Activated CD4-positive, alpha-beta T cell treated with anti-CD3 and anti-CD28 coated beads for 36 hours (primary cell): ENCODE results near the gene PDPK1. TPM values are rescaled to one million over a fixed set of nuclear protein-coding genes. Genes with fewer than 3 reads are reported as not detected.

Experiments used
- ATAC-seq: fragments of 200-7000 bp; cut with Tn5 transposase; one replicate; pipeline ENCODE4 v1.10.0; 2021; ENCODE audit warnings: mild to moderate bottlenecking, moderate library complexity
- CTCF ChIA-PET: fragments of 350-600 bp; sonication (Branson Sonifier 250); formaldehyde crosslinking; loops from one replicate; lab custom pipeline; 2021; ENCODE audit warnings: antibody characterized with exemption; lab: Charles Lee
- POLR2A ChIA-PET: fragments of 350-600 bp; sonication (Branson Sonifier 250); formaldehyde crosslinking; loops from one replicate; lab custom pipeline; 2021; ENCODE audit warnings: antibody characterized with exemption, inconsistent platforms; lab: Charles Lee
- DNase-seq: peaks from one replicate; pipeline ENCODE4 v3.0.0-alpha.2; 2020
- H3K27ac Mint-ChIP-seq: one replicate; pipeline ENCODE4 v1.8.0; 2021; ENCODE audit warnings: mixed read lengths
- H3K27me3 Mint-ChIP-seq: one replicate; pipeline ENCODE4 v1.8.0; 2021; ENCODE audit warnings: mixed read lengths
- H3K36me3 Mint-ChIP-seq: one replicate; pipeline ENCODE4 v1.8.0; 2021; ENCODE audit warnings: low read depth, mixed read lengths
- H3K4me1 Mint-ChIP-seq: one replicate; pipeline ENCODE4 v1.8.0; 2021; ENCODE audit warnings: mixed read lengths
- H3K4me3 Mint-ChIP-seq: one replicate; pipeline ENCODE4 v1.8.0; 2021; ENCODE audit warnings: mild to moderate bottlenecking, moderate library complexity, mixed read lengths
- H3K9me3 Mint-ChIP-seq: one replicate; pipeline ENCODE4 v1.8.0; 2021; ENCODE audit warnings: low read depth, mixed read lengths
- intact Hi-C, 2 experiments: fragments of 100-400 bp; cut with DNase I in 1 of 2; cut with micrococcal nuclease in 1 of 2; formaldehyde crosslinking; loops; one replicate each; pipeline versions ENCODE4 v1.14.2 to v1.15.1; 2022 to 2024; cut with DNase I, micrococcal nuclease
- total RNA-seq, 2 experiments: library from RNA; stranded (reverse); gene quantifications; one replicate each; pipeline ENCODE4 v1.2.3, GENCODE V29; 2021

Gene PDPK1
- total RNA-seq, 2 experiments from 2014 or later: 30.4 to 34.5 TPM

GRCh38 chr16:2527784-2528100 is 10.1 kb upstream of the PDPK1 start:
- Mint-ChIP-seq H3K4me3 (no peak overlapping the region), H3K36me3 (peaks cover 13% of the 10 kb centered on the region), H3K9me3 (no peaks in the 10 kb centered on the region), H3K4me1 (peaks cover 17% of the 10 kb centered on the region), H3K27ac (no peak overlapping the region), H3K27me3 (no peaks in the 10 kb centered on the region)
- DNase-seq (no peak), ATAC-seq (no peak)
- intact Hi-C loops: no loop called here
- ChIA-PET POLR2A (no interaction called here), CTCF (no interaction called here)

DNA sequence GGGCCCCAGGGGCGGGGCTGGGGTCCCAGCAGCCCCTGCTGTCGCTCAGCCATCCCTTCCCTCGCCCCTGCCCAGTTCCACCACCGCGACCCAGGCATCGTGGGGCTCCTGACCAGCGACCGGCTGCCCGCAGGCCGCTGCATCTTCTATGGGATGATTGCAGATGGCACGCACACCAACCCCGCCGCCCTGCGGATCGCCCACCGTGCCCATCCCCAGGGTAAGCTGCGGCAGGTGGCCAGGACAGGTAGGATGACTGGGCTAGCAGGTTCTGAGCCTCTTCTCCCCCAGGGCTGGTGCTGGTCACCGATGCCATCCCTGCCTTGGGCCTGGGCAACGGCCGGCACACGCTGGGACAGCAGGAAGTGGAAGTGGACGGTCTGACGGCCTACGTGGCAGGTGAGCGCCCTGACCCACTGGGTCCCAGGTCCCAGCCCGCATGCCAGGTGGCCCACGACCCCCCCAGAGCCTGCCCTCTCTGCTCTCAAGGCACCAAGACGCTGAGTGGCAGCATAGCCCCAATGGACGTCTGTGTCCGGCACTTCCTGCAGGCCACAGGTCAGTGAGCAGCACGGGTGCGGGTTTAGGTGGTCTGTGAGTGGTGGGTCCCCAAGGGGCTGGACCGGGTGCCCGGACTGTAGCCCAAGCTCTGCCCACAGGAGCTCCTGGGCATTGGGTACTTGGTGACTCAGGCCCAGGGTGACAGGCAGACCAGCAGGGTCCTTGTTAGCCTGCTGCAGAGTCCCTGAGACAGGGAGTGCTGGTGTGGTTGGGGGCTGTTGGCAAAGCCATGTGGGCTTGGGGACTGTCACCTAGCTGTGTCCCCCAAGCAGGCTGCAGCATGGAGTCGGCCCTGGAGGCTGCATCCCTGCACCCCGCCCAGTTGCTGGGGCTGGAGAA is 9.4 kb upstream of the PDPK1 start:
- no peaks in the 10 kb centered on the region for H3K9me3 Mint-ChIP-seq
- DNase-seq: no peak
- intact Hi-C loops: no loop called here
- H3K36me3 Mint-ChIP-seq: peaks cover 13% of the 10 kb centered on the region
- H3K4me1 Mint-ChIP-seq: peaks cover 17% of the 10 kb centered on the region
- ATAC-seq: no peak
- H3K27ac Mint-ChIP-seq: no peak overlapping the region
- no peak overlapping the region for H3K4me3 Mint-ChIP-seq
- no peaks in the 10 kb centered on the region for H3K27me3 Mint-ChIP-seq
- ChIA-PET POLR2A (interaction anchor here (1.8 kb wide), 1 partner anchor 8 kb away, joined by 5 read pairs; the partner anchor contains the start of gene AMDHD2), CTCF (interaction anchor here (0.6 kb wide), 1 partner anchor 8 kb away, joined by 3 read pairs; the partner anchor contains the start of gene AMDHD2)

DNA sequence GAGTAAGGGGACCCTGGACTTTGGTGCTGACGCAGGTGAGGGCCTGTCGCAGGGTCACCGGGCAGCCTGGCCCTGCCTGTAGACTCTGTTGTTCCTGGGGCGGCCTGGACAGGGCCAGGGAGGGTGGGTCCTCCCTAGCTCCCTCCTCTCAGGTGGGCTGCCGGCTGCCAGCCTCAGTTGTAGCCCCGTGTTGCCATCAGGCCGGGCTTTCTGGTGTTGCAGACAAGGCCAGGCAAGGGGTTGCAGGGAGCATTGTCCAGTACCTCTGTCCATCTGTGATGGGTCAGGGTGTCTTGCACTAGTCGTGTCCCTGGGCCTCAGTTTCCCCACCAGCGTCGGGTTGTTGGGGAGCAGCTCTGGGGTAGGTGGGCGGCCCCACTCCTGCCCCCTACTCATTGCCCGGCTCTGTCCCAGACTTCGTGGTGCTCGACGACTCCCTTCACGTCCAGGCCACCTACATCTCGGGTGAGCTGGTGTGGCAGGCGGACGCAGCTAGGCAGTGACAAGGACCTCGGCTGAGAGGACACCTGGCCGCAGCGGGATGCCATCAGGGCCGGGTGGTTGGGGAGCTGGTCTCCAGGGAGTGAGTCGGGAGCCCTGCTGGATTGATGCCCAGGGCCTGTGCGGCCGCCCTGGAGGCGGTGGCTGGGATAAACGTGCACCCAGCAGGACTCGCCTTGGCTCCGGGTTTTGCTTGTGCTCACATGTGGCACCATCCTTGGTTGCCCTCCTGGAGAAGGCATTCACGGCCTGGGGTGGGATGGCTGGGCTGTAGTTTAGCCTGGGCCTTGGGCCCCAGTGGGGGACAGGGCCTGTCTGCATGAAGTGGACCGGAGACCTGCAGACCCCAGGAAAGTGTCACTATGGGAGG is 8.5 kb upstream of the PDPK1 start:
- intact Hi-C loops: no loop called here
- no peak overlapping the region for H3K27ac Mint-ChIP-seq
- H3K27me3 Mint-ChIP-seq: no peaks in the 10 kb centered on the region
- no peaks in the 10 kb centered on the region for H3K9me3 Mint-ChIP-seq
- ATAC-seq: no peak
- CTCF ChIA-PET: interaction anchor here (0.6 kb wide), 2 partner anchors 9 kb away, joined by 3 read pairs; partner anchors contain the start of gene AMDHD2
- DNase-seq: no peak
- H3K36me3 Mint-ChIP-seq: peaks cover 7% of the 10 kb centered on the region
- H3K4me1 Mint-ChIP-seq: peaks cover 15% of the 10 kb centered on the region
- POLR2A ChIA-PET: interaction anchor here (1.8 kb wide), 1 partner anchor 9 kb away, joined by 5 read pairs; the partner anchor contains the start of gene AMDHD2
- H3K4me3 Mint-ChIP-seq: no peak overlapping the region

DNA sequence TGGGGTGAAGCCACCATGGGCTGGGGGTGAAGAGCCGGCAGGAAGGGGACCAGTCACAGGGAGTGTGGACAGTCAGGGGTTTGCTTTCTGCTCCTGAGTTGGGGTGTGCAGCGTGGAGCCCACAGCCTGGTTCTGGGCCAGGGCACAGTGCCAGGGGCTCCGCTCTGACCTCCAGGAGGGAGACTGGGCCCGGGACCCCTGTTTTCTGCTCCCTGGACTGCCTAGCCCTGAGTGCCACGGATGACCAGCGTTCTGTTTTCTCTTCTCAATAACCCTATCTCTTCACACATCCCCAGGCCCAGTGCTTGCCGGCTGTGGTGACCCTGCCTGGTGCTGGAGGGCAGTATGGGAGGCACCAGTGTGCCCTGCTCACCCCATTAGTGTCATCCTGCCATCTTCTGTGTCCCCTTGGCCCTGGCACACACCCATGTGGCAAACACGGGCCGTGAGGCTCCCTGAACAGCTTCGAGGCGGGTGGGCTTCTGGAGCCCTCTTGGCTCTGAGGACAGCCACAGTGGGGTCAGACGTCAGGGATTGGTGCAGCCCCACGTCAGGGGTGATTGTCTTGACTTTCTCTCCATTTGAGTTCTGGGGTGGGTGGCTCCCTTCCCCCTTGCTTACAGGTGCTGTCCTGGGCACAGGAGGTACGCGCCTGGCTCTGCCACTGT is 7.7 kb upstream of the PDPK1 start:
- POLR2A ChIA-PET: interaction anchor here (1.8 kb wide), 1 partner anchor 10 kb away, joined by 5 read pairs; the partner anchor contains the start of gene AMDHD2
- intact Hi-C loops: loop anchor here (5.0 kb wide), 3 partner anchors 58 to 823 kb away; partner anchors contain the start of genes HCFC1R1 (in 1 of the 2), MAPK8IP3 (in 1 of the 2), NTN3 (in 1 of the 2) and THOC6 (in 1 of the 2)
- Mint-ChIP-seq H3K4me3 (no peak overlapping the region), H3K27me3 (no peaks in the 10 kb centered on the region), H3K36me3 (peaks cover 2% of the 10 kb centered on the region), H3K9me3 (no peaks in the 10 kb centered on the region), H3K4me1 (peaks cover 15% of the 10 kb centered on the region), H3K27ac (no peak overlapping the region)
- CTCF ChIA-PET: interaction anchor here (1.0 kb wide), 2 partner anchors 10 to 21 kb away, joined by 3 read pairs; partner anchors contain the start of gene AMDHD2
- no peak for DNase-seq
- no peak for ATAC-seq

DNA sequence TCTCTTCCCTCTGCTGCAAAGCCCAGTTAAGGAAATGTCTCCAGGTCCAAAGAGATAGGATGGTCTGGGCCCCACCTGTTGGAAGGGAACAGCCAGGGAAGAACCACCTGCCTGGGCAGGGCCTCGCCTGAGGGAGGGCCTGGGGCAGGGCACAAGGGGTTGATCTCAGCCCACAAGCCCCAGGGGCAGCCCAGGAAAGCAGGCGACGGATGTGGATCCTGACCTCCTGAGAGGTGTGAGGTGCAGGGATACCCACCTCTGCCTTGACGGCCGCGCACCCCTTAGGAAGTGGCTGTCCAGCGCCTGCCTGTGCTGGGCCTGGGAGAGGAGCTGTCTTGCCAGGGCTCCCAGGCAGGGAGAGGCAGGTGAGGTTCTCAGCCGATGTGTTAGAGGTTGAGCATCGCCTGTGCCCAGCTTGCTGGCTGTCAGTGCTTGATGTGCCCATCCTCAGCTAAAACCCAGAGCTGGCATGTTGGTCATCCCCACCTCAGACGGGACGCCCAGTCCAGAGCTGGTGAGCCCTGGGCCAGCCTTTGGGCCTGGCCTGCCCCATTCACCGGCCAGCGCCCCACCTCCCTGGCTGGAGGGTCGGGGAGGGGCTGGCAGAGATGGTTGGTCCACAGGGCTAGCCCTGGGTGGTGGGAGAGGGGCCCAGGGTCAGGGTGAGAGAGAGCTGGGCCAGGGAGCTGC is 7.0 kb upstream of the PDPK1 start:
- no peaks in the 10 kb centered on the region for H3K27me3 Mint-ChIP-seq
- POLR2A ChIA-PET: interaction anchor here (2.0 kb wide), 1 partner anchor 10 kb away, joined by 8 read pairs; the partner anchor contains the start of gene AMDHD2
- DNase-seq (peak; percentile 18), ATAC-seq (no peak)
- peak overlapping the region; percentile 82 for H3K4me3 Mint-ChIP-seq
- intact Hi-C loops: loop anchor here (1.0 to 5.0 kb wide), 5 partner anchors 10 to 823 kb away; partner anchors contain the start of genes AMDHD2 (in 1 of the 2), ATP6V0C (in 1 of the 2), HCFC1R1 (in 1 of the 2) and MAPK8IP3 (in 1 of the 2)
- H3K9me3 Mint-ChIP-seq: no peaks in the 10 kb centered on the region
- H3K27ac Mint-ChIP-seq: peak overlapping the region; percentile 84
- peaks cover 2% of the 10 kb centered on the region for H3K36me3 Mint-ChIP-seq
- CTCF ChIA-PET: interaction anchor here (1.0 kb wide), 2 partner anchors 10 to 21 kb away, joined by 3 read pairs; partner anchors contain the start of gene AMDHD2
- H3K4me1 Mint-ChIP-seq: peaks cover 15% of the 10 kb centered on the region

DNA sequence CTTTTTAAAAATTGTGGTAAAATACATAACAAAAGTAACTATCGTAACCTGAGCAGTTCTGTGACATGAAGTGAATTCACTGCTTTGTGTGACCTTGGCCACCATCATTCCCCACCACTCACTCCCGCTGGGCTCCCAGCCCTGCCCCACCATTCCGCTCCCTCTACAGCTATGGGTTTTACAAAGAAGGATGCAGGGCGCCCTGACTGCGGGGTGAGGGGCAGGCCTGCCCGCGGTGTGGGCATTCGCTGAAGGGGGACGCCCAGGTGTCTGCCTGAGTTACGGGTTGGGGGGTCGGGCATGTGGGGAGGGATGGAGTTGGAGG is 6.5 kb upstream of the PDPK1 start, which contains the start of gene CEMP1:
Gene CEMP1, minus strand, starts transcription at position 38 of the 325 bp plus-strand sequence. CDS start 335 bp downstream, outside the sequence.
- Mint-ChIP-seq H3K9me3 (no peaks in the 10 kb centered on the region), H3K4me1 (peaks cover 15% of the 10 kb centered on the region), H3K36me3 (peaks cover 2% of the 10 kb centered on the region), H3K4me3 (peak within 1 kb of the TSS; percentile 82), H3K27me3 (no peaks in the 10 kb centered on the region), H3K27ac (peak within 1 kb of the TSS; percentile 97)
- DNase-seq (no peak), ATAC-seq (peak; percentile 0)
- intact Hi-C loops: loop anchor here (1.0 to 5.0 kb wide), 5 partner anchors 11 to 824 kb away; partner anchors contain the start of genes AMDHD2 (in 1 of the 2), ATP6V0C (in 1 of the 2), HCFC1R1 (in 1 of the 2) and MAPK8IP3 (in 1 of the 2)
- POLR2A ChIA-PET: interaction anchor here (2.0 kb wide), 1 partner anchor 11 kb away, joined by 8 read pairs; the partner anchor contains the start of gene AMDHD2
- CTCF ChIA-PET: interaction anchor here (0.5 to 1.0 kb wide), 3 partner anchors 11 to 72 kb away, joined by 3 read pairs; partner anchors contain the start of gene AMDHD2

- no peaks in the 10 kb centered on the region for H3K27me3 Mint-ChIP-seq
- no peaks in the 10 kb centered on the region for H3K9me3 Mint-ChIP-seq
- peak overlapping the region; percentile 97 for H3K27ac Mint-ChIP-seq
- H3K4me3 Mint-ChIP-seq: peak overlapping the region; percentile 82
- H3K4me1 Mint-ChIP-seq: peaks cover 17% of the 10 kb centered on the region
- intact Hi-C loops: loop anchor here (1.0 to 5.0 kb wide), 6 partner anchors 12 to 825 kb away; partner anchors contain the start of genes AMDHD2 (in 2 of the 2), ATP6V0C (in 2 of the 2), HCFC1R1 (in 1 of the 2) and MAPK8IP3 (in 1 of the 2)
- H3K36me3 Mint-ChIP-seq: peaks cover 2% of the 10 kb centered on the region
- DNase-seq (peak; percentile 99), ATAC-seq (peak; percentile 94)
- ChIA-PET CTCF (interaction anchor here (0.5 to 0.7 kb wide), 2 partner anchors 71 to 316 kb away, joined by 3 read pairs; no protein-coding TSS in a partner anchor), POLR2A (interaction anchor here (0.6 to 2.0 kb wide), 2 partner anchors 11 to 14 kb away, joined by 4 to 8 read pairs; partner anchors contain the start of gene AMDHD2)
Measured at GRCh38 chr16:2531696-2532493, 5.9 kb upstream of the PDPK1 start.

DNA sequence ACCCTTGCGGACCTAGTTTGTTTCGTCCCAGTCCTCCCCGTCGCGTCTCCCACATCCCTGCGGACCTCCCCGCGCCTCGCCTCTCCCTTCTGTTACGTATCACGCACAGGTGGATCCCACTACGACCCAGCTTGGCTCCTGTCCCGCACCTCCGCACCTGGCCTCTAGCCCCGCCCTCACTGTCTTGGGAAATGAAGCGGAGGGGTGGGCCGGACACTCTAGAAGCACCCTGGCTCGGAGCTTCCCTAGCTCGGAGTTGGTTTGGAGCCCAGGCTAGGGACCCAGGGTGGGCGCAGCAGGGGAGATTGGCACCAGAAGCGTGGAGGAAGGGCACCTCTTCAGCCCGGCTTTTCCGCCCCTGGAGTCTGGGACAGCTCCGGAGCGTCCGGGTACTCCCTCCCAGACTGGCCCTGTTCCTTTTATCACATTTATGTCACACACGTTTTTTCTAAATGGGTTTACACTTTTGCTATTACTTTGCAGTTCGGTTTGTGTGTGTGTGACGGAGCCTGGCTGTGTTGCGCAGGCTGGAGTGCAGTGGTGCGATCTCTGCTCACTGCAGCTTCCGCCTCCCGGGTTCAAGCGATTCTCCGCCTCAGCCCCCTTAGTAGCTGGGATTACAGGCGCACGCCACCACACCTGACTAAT is 5.2 kb upstream of the PDPK1 start:
- CTCF ChIA-PET: interaction anchor here (0.7 kb wide), 2 partner anchors 13 to 317 kb away, joined by 3 read pairs; no protein-coding TSS in a partner anchor
- DNase-seq (peak; percentile 84), ATAC-seq (peak; percentile 26)
- Mint-ChIP-seq H3K4me3 (peak overlapping the region; percentile 82), H3K27me3 (no peaks in the 10 kb centered on the region), H3K9me3 (no peaks in the 10 kb centered on the region), H3K36me3 (peaks cover 2% of the 10 kb centered on the region), H3K4me1 (peaks cover 21% of the 10 kb centered on the region), H3K27ac (peak overlapping the region; percentile 97)
- intact Hi-C loops: loop anchor here (1.0 to 5.0 kb wide), 5 partner anchors 12 to 825 kb away; partner anchors contain the start of genes AMDHD2 (in 1 of the 2), ATP6V0C (in 1 of the 2), HCFC1R1 (in 1 of the 2) and MAPK8IP3 (in 1 of the 2)
- POLR2A ChIA-PET: interaction anchor here (0.6 to 2.0 kb wide), 2 partner anchors 12 to 13 kb away, joined by 4 to 8 read pairs; partner anchors contain the start of gene AMDHD2
